ENCODE data around the gene STRIP1. TPM values are rescaled to one million over a fixed set of nuclear protein-coding genes. Genes with fewer than 3 reads are reported as not detected.

Gene STRIP1
- total and polyA plus RNA-seq, 2 donors (not counting 1 experiment from before 2014, with no cell fraction given), result 17.2 to 43.8 TPM

DNA sequence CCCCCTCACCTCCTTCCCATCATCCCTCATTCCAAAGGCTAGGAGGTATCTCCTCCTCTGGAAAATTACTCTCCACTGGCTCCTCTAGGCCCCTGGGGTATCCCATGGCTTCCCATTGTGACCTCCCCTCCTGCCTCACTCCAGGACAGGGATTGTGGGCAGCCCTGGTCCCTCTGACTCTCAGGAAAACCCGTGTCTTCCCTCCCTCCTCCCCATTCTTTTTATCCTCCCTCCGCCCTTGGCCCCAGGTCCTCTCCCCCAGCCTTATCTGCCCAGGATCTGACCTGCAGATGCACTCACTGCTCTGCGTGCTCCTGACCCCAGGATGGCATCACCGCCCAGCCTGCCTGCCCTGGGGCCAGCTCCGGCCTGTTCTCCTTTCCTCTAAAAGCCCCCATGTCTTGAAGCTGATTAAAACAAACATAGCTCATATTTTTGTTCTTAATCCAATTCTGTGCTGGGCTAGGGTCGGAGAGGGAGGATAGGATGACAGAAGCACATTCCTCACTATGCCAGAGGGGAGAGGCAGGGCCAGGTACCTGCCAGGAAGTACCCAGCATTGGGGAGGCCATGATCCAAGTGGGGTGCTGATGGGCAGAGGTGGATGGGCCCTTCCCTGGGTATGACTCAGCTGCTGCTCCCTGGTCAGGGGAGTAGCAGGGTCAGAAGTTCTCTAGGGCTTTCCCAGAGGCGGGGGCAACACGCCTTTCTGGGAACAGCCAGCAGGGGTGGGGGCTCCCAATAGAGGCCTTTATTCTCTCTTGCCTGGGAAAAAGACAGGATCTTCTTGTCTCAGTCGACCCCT lies 64.0 kb downstream of the STRIP1 start:
- Histone ChIP-seq H3K79me2 (ENCODE audit: control insufficient read depth, insufficient read depth, low read length) (no peaks in the 10 kb centered on the region), H3K9ac (ENCODE audit: insufficient read depth, low read length) (no peak overlapping the region), H3K4me3 (replicated peaks in 1 of 4; ENCODE audit: control extremely low read depth in 1 of 4, insufficient read depth in 1 of 4, low read depth in 3 of 4, low read length in 4 of 4) (no peak overlapping the region), H4K20me1 (ENCODE audit: control insufficient read depth, extremely low read depth, insufficient read depth, low read length) (no peaks in the 10 kb centered on the region), H3K36me3 (ENCODE audit: control insufficient read depth, insufficient read depth, low read length) (no peaks in the 10 kb centered on the region), H3K27me3 (ENCODE audit: control insufficient read depth, insufficient read depth, low read length) (peaks cover 8% of the 10 kb centered on the region), H3K4me1 (ENCODE audit: control insufficient read depth, extremely low read depth, insufficient read depth, low read length) (peaks cover 8% of the 10 kb centered on the region), H3K27ac (ENCODE audit: insufficient read depth, low read length) (no peak overlapping the region), H3K4me2 (ENCODE audit: extremely low read depth, insufficient read depth, low read length) (no peak overlapping the region), H2AFZ (ENCODE audit: low read length) (no peak overlapping the region), H3K9me3 (ENCODE audit: control insufficient read depth, insufficient read depth, low read depth, low read length) (no peaks in the 10 kb centered on the region)
- TF ChIP-seq CTCF (conservative IDR thresholded peaks at IDR 0.05 in 1 of 2, IDR thresholded peaks at IDR 0.05 in 1 of 2; ENCODE audit: low read depth in 1 of 2, low read length in 2 of 2) (no peak), EZH2 (IDR thresholded peaks at IDR 0.05; ENCODE audit: low read length, missing control alignments) (no peak)
- DNase-seq (ENCODE audit: low read depth in 2 of 2), result no peak

GRCh38 chr1:110100335-110100734 lies 65.9 kb downstream of the STRIP1 start:
- Histone ChIP-seq H4K20me1 (ENCODE audit: control insufficient read depth, extremely low read depth, insufficient read depth, low read length) (no peaks in the 10 kb centered on the region), H3K4me3 (replicated peaks in 1 of 4; ENCODE audit: control extremely low read depth in 1 of 4, insufficient read depth in 1 of 4, low read depth in 3 of 4, low read length in 4 of 4) (no peak overlapping the region), H3K27ac (ENCODE audit: insufficient read depth, low read length) (no peak overlapping the region), H3K9me3 (ENCODE audit: control insufficient read depth, insufficient read depth, low read depth, low read length) (no peaks in the 10 kb centered on the region), H2AFZ (ENCODE audit: low read length) (no peak overlapping the region), H3K79me2 (ENCODE audit: control insufficient read depth, insufficient read depth, low read length) (no peaks in the 10 kb centered on the region), H3K4me1 (ENCODE audit: control insufficient read depth, extremely low read depth, insufficient read depth, low read length) (peaks cover 8% of the 10 kb centered on the region), H3K27me3 (ENCODE audit: control insufficient read depth, insufficient read depth, low read length) (peaks cover 5% of the 10 kb centered on the region), H3K4me2 (ENCODE audit: extremely low read depth, insufficient read depth, low read length) (no peak overlapping the region), H3K9ac (ENCODE audit: insufficient read depth, low read length) (no peak overlapping the region), H3K36me3 (ENCODE audit: control insufficient read depth, insufficient read depth, low read length) (no peaks in the 10 kb centered on the region)
- DNase-seq (ENCODE audit: low read depth in 2 of 2), result no peak
- TF ChIP-seq EZH2 (IDR thresholded peaks at IDR 0.05; ENCODE audit: low read length, missing control alignments) (no peak), CTCF (conservative IDR thresholded peaks at IDR 0.05 in 1 of 2, IDR thresholded peaks at IDR 0.05 in 1 of 2; ENCODE audit: low read depth in 1 of 2, low read length in 2 of 2) (no peak)

GRCh38 chr1:110102081-110102480 lies 67.7 kb downstream of the STRIP1 start:
- Histone ChIP-seq H3K4me3 (replicated peaks in 1 of 4; ENCODE audit: control extremely low read depth in 1 of 4, insufficient read depth in 1 of 4, low read depth in 3 of 4, low read length in 4 of 4) (no peak overlapping the region), H3K36me3 (ENCODE audit: control insufficient read depth, insufficient read depth, low read length) (no peaks in the 10 kb centered on the region), H3K27me3 (ENCODE audit: control insufficient read depth, insufficient read depth, low read length) (peaks cover 3% of the 10 kb centered on the region), H3K4me2 (ENCODE audit: extremely low read depth, insufficient read depth, low read length) (no peak overlapping the region), H2AFZ (ENCODE audit: low read length) (peak overlapping the region; percentile 41), H3K9ac (ENCODE audit: insufficient read depth, low read length) (no peak overlapping the region), H4K20me1 (ENCODE audit: control insufficient read depth, extremely low read depth, insufficient read depth, low read length) (no peaks in the 10 kb centered on the region), H3K27ac (ENCODE audit: insufficient read depth, low read length) (no peak overlapping the region), H3K4me1 (ENCODE audit: control insufficient read depth, extremely low read depth, insufficient read depth, low read length) (peaks cover 8% of the 10 kb centered on the region), H3K79me2 (ENCODE audit: control insufficient read depth, insufficient read depth, low read length) (no peaks in the 10 kb centered on the region), H3K9me3 (ENCODE audit: control insufficient read depth, insufficient read depth, low read depth, low read length) (no peaks in the 10 kb centered on the region)
- no peak for TF ChIP-seq EZH2 (IDR thresholded peaks at IDR 0.05; ENCODE audit: low read length, missing control alignments)
- no peak for TF ChIP-seq CTCF (conservative IDR thresholded peaks at IDR 0.05 in 1 of 2, IDR thresholded peaks at IDR 0.05 in 1 of 2; ENCODE audit: low read depth in 1 of 2, low read length in 2 of 2)
- DNase-seq (ENCODE audit: low read depth in 2 of 2), result no peak

Other genes with a start within 250 kb of the STRIP1 start
- gene CSF1, start 123.8 kb upstream of the STRIP1 start, total RNA-seq, result 29.0 and 48.9 TPM in 2 replicates
- 28.6 and 40.4 TPM in 2 replicates for gene CSF1, start 123.8 kb upstream of the STRIP1 start, polyA plus RNA-seq
- 60.1 and 70.5 TPM in 2 replicates for gene AHCYL1, start 49.9 kb upstream of the STRIP1 start, total RNA-seq
- gene AHCYL1, start 49.9 kb upstream of the STRIP1 start, polyA plus RNA-seq, result 73.4 and 83.3 TPM in 2 replicates
- gene ALX3, start 36.0 kb downstream of the STRIP1 start, total RNA-seq, result not detected in 2 replicates
- not detected in 2 replicates for gene ALX3, start 36.0 kb downstream of the STRIP1 start, polyA plus RNA-seq
- gene UBL4B, start 77.8 kb downstream of the STRIP1 start, total RNA-seq, result under 0.01 TPM in 1 of 2 replicates, not detected in the other
- gene UBL4B, start 77.8 kb downstream of the STRIP1 start, polyA plus RNA-seq, result not detected in 2 replicates
- under 0.01 TPM in 1 of 2 replicates, not detected in the other for gene SLC6A17, start 115.9 kb downstream of the STRIP1 start, total RNA-seq
- gene SLC6A17, start 115.9 kb downstream of the STRIP1 start, polyA plus RNA-seq, result 0.09 and 0.14 TPM in 2 replicates
- gene KCNC4, start 175.7 kb downstream of the STRIP1 start, total RNA-seq, result 0.51 and 0.66 TPM in 2 replicates
- 0.76 and 1.6 TPM in 2 replicates for gene KCNC4, start 175.7 kb downstream of the STRIP1 start, polyA plus RNA-seq

All from fibroblast of lung (primary cell).